HEK293 (cell line): ENCODE measurements around the gene DCBLD2.

Experiments
- CTCF ChIA-PET: fragments of 350-600 bp; formaldehyde crosslinking; extraction: SDS; loops from one replicate; lab custom pipeline; 2021; ENCODE audit warnings: antibody characterized with exemption; lab: Yijun Ruan, JAX
- POLR2A ChIA-PET: fragments of 300-600 bp; formaldehyde crosslinking; extraction: SDS; loops from one replicate; lab custom pipeline; 2020; ENCODE audit warnings: antibody characterized with exemption, inconsistent platforms; lab: Yijun Ruan, JAX
- H3K27ac ChIP-seq: fragments of 200-500 bp; sonication (Bioruptor generic); 2 replicates; pipeline ENCODE4 v1.5.1; 2014; ENCODE audit warnings: low read depth, low read length, control low read depth, inconsistent platforms; ENCODE audit errors: extremely low read depth
- H3K36me3 ChIP-seq, 2 experiments: fragments of 200-500 bp in 1 of 2; sonication (Bioruptor generic) in 1 of 2; 1 replicate in 1 of 2; 2 replicates in 1 of 2; pipeline ENCODE4 v1.5.1; 2014 to 2017; ENCODE audit warnings: inconsistent platforms in 2 of 2, low read length in 2 of 2; ENCODE audit not compliant: control insufficient read depth in 2 of 2, insufficient read depth in 1 of 2
- H3K4me1 ChIP-seq: fragments of 200-500 bp; sonication (Bioruptor generic); 2 replicates; pipeline ENCODE4 v1.5.1; 2014; ENCODE audit warnings: mild to moderate bottlenecking, low read length, inconsistent platforms; ENCODE audit not compliant: control insufficient read depth, insufficient read depth
- H3K4me3 ChIP-seq: 2 replicates; pipeline ENCODE4 v1.5.1; 2011; ENCODE audit warnings: low read depth, mild to moderate bottlenecking, control low read depth, low read length, moderate library complexity
- H3K9me3 ChIP-seq: fragments of 200-500 bp; sonication (Bioruptor generic); 2 replicates; pipeline ENCODE4 v1.5.1; 2014; ENCODE audit warnings: low read depth, low read length, inconsistent platforms; ENCODE audit not compliant: control insufficient read depth, insufficient read depth
- GLI4 ChIP-seq: fragments of 450-650 bp; formaldehyde crosslinking; IDR thresholded peaks from 2 replicates; pipeline ENCODE4 v1.5.1; 2016; ENCODE audit warnings: missing biosample characterization, missing genetic modification characterization
- KLF10 ChIP-seq: fragments of 450-650 bp; IDR thresholded peaks from 2 replicates; pipeline ENCODE4 v1.5.1; 2018; ENCODE audit warnings: missing biosample characterization, mild to moderate bottlenecking, missing genetic modification characterization
- KLF7 ChIP-seq: fragments of 450-650 bp; formaldehyde crosslinking; IDR thresholded peaks from 2 replicates; pipeline ENCODE4 v1.5.1; 2016; ENCODE audit warnings: missing biosample characterization, missing genetic modification characterization, borderline replicate concordance
- MZF1 ChIP-seq: fragments of 450-650 bp; formaldehyde crosslinking; IDR thresholded peaks from 2 replicates; pipeline ENCODE4 v1.5.1; 2017; ENCODE audit warnings: missing biosample characterization, missing genetic modification characterization, borderline replicate concordance
- WT1 ChIP-seq: fragments of 450-650 bp; formaldehyde crosslinking; IDR thresholded peaks from 2 replicates; pipeline ENCODE4 v1.5.1; 2016; ENCODE audit warnings: missing biosample characterization, missing genetic modification characterization
- ZFP41 ChIP-seq: fragments of 450-650 bp; formaldehyde crosslinking; IDR thresholded peaks from 2 replicates; pipeline ENCODE4 v1.5.1; 2016; ENCODE audit warnings: missing biosample characterization, missing genetic modification characterization, borderline replicate concordance
- ZNF114 ChIP-seq: fragments of 450-650 bp; formaldehyde crosslinking; IDR thresholded peaks from 2 replicates; pipeline ENCODE4 v1.5.0; 2017; ENCODE audit warnings: missing biosample characterization, missing genetic modification characterization
- ZNF132 ChIP-seq: fragments of 450-650 bp; formaldehyde crosslinking; IDR thresholded peaks from 2 replicates; pipeline ENCODE4 v1.5.1; 2017; ENCODE audit warnings: missing biosample characterization, missing genetic modification characterization, borderline replicate concordance
- ZNF138 ChIP-seq: fragments of 450-650 bp; formaldehyde crosslinking; IDR thresholded peaks from 2 replicates; pipeline ENCODE4 v1.5.1; 2016; ENCODE audit warnings: missing biosample characterization, missing genetic modification characterization, borderline replicate concordance
- ZNF214 ChIP-seq: fragments of 450-650 bp; formaldehyde crosslinking; IDR thresholded peaks from 2 replicates; pipeline ENCODE4 v1.5.1; 2017; ENCODE audit warnings: missing biosample characterization, mild to moderate bottlenecking, missing genetic modification characterization, borderline replicate concordance
- ZNF335 ChIP-seq: fragments of 450-650 bp; formaldehyde crosslinking; conservative IDR thresholded peaks from 2 replicates; pipeline ENCODE4 v1.5.1; 2016; ENCODE audit warnings: missing biosample characterization, missing genetic modification characterization
- ZNF433 ChIP-seq: fragments of 450-650 bp; formaldehyde crosslinking; IDR thresholded peaks from 2 replicates; pipeline ENCODE4 v1.5.1; 2016; ENCODE audit warnings: missing biosample characterization, missing genetic modification characterization, low read depth
- ZNF514 ChIP-seq: fragments of 450-650 bp; formaldehyde crosslinking; IDR thresholded peaks from 2 replicates; pipeline ENCODE4 v1.5.1; 2016; ENCODE audit warnings: missing biosample characterization, missing genetic modification characterization
- ZNF610 ChIP-seq: fragments of 450-650 bp; formaldehyde crosslinking; IDR thresholded peaks from 2 replicates; pipeline ENCODE4 v1.5.1; 2016; ENCODE audit warnings: missing biosample characterization, missing genetic modification characterization, borderline replicate concordance
- ZNF747 ChIP-seq: fragments of 450-650 bp; formaldehyde crosslinking; IDR thresholded peaks from 2 replicates; pipeline ENCODE4 v1.5.1; 2016; ENCODE audit warnings: missing biosample characterization, missing genetic modification characterization
- TF ChIP-seq, protein P1 (sequence below): fragments of 450-650 bp; formaldehyde crosslinking; IDR thresholded peaks from 2 replicates; pipeline ENCODE4 v1.5.1; 2016; ENCODE audit warnings: missing biosample characterization, missing genetic modification characterization
- TF ChIP-seq, protein P2 (sequence below): fragments of 450-650 bp; formaldehyde crosslinking; IDR thresholded peaks from 2 replicates; pipeline ENCODE4 v1.5.1; 2016; ENCODE audit warnings: missing biosample characterization, missing genetic modification characterization
- TF ChIP-seq, protein P3 (sequence below): fragments of 450-650 bp; formaldehyde crosslinking; IDR thresholded peaks from 2 replicates; pipeline ENCODE4 v1.5.1; 2016; ENCODE audit warnings: missing biosample characterization, missing genetic modification characterization
- TF ChIP-seq, protein P4 (sequence below): fragments of 450-650 bp; formaldehyde crosslinking; IDR thresholded peaks from 2 replicates; pipeline ENCODE4 v1.5.1; 2016; ENCODE audit warnings: missing biosample characterization, missing genetic modification characterization, low read depth
- TF ChIP-seq, protein P5 (sequence below): fragments of 450-650 bp; IDR thresholded peaks from 2 replicates; pipeline ENCODE4 v1.5.1; 2018; ENCODE audit warnings: missing biosample characterization, mild to moderate bottlenecking, missing genetic modification characterization
- TF ChIP-seq, protein P6 (sequence below): fragments of 450-650 bp; formaldehyde crosslinking; IDR thresholded peaks from 2 replicates; pipeline ENCODE4 v1.5.1; 2016; ENCODE audit warnings: missing biosample characterization, missing genetic modification characterization
- TF ChIP-seq, protein P7 (sequence below): fragments of 450-650 bp; formaldehyde crosslinking; IDR thresholded peaks from 2 replicates; pipeline ENCODE4 v1.5.0; 2017; ENCODE audit warnings: missing biosample characterization, missing genetic modification characterization, borderline replicate concordance

Gene DCBLD2

DNA sequence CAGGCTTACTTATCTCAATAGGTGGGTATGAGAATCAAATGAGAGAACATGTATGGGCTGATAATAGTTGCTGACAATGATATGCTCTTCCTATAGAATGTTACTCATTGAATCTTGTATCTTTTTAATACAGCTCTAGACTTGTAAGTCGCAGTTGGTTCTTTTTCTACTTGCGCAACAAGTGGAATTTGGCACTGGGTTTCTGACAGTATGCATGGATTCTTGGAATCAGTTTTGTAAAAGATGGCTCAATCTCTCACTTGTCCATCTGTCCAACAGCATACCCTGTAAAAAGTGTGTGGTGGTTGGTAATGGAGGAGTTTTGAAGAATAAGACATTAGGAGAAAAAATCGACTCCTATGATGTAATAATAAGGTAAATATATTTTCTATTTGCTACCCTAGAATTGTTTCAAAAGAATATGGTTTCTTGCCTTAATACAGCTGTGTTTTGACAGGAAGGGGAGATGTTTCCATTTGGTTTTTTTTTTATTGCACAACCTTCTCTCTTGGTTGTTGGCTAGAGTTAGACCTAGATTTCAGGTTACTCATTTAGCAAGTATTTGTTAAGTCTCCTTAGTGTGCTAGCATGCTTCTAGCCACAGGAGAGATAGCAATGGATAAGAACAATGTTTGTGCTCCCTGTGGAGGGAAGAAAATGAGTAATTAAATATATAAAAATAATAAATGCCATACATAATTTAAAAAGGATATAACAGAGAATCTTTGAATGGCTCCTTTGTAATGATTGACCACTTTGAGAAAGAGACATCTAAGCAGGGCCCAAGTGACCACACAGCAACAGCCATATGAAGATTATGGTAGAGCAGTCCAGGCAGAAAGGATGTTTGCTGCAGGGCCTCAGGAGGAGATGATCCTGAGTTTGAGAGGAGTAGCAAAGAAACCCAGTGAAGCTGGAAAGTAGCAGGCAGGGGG is 116.6 kb downstream of the DCBLD2 start:
- POLR2A ChIA-PET: interaction anchor here (0.6 kb wide), 1 partner anchor 45 kb away, joined by 5 read pairs; no protein-coding TSS in a partner anchor
- H3K36me3 ChIP-seq: peaks cover 0 to 26% of the 10 kb centered on the region in 2 experiments; a peak in 1 of 3 replicates
- H3K4me3 ChIP-seq: no peak overlapping the region
- H3K9me3 ChIP-seq: no peaks in the 10 kb centered on the region
- H3K27ac ChIP-seq: no peak overlapping the region
- TF ChIP-seq ZNF433 (tag by site-specific recombination): no peak
- no peak for TF ChIP-seq ZNF335 (tag by site-specific recombination)
- TF ChIP-seq, protein P1, sequence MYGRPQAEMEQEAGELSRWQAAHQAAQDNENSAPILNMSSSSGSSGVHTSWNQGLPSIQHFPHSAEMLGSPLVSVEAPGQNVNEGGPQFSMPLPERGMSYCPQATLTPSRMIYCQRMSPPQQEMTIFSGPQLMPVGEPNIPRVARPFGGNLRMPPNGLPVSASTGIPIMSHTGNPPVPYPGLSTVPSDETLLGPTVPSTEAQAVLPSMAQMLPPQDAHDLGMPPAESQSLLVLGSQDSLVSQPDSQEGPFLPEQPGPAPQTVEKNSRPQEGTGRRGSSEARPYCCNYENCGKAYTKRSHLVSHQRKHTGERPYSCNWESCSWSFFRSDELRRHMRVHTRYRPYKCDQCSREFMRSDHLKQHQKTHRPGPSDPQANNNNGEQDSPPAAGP: no peak
- no peak for TF ChIP-seq ZNF514 (tag by site-specific recombination)
- TF ChIP-seq WT1 (tag by site-specific recombination): no peak
- no peak for TF ChIP-seq ZFP41
- no peak for TF ChIP-seq ZNF114 (tag by site-specific recombination)
- TF ChIP-seq ZNF214: no peak
- no peak for TF ChIP-seq ZNF610 (tag by site-specific recombination)
- TF ChIP-seq KLF10 (tag by site-specific recombination): no peak
- TF ChIP-seq ZNF747 (tag by site-specific recombination): no peak
- TF ChIP-seq, protein P2, sequence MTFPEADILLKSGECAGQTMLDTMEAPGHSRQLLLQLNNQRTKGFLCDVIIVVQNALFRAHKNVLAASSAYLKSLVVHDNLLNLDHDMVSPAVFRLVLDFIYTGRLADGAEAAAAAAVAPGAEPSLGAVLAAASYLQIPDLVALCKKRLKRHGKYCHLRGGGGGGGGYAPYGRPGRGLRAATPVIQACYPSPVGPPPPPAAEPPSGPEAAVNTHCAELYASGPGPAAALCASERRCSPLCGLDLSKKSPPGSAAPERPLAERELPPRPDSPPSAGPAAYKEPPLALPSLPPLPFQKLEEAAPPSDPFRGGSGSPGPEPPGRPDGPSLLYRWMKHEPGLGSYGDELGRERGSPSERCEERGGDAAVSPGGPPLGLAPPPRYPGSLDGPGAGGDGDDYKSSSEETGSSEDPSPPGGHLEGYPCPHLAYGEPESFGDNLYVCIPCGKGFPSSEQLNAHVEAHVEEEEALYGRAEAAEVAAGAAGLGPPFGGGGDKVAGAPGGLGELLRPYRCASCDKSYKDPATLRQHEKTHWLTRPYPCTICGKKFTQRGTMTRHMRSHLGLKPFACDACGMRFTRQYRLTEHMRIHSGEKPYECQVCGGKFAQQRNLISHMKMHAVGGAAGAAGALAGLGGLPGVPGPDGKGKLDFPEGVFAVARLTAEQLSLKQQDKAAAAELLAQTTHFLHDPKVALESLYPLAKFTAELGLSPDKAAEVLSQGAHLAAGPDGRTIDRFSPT (tag by site-specific recombination): no peak
- no peak for TF ChIP-seq GLI4 (tag by site-specific recombination)
- no peak for TF ChIP-seq MZF1 (tag by site-specific recombination)
- TF ChIP-seq, all 188 proteins: peak for 0
- no peaks in the 10 kb centered on the region for H3K4me1 ChIP-seq
- CTCF ChIA-PET: no interaction called here

DNA sequence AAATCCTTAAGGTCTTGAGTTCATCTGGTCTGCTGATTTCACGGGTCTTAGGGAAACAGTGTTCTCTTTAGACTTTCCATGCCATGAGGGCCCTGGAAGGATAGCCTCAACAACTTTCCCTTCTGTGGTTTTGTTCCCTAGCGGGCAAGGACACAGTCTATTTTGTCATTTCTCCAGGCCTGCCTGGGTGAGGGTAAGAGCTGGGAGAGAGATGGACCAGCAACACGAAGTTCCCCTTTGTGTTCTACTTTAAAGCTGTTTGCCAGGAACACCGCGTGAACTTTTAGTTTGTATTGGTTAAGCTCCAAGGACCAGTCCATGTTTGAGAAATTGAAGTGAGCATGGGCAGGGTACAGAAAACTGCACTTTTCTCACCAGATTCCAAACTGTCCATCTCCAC is 117.5 kb downstream of the DCBLD2 start:
- no peak overlapping the region for H3K27ac ChIP-seq
- CTCF ChIA-PET: interaction anchor here (0.5 kb wide), 2 partner anchors 16 to 83 kb away, joined by 3 to 5 read pairs; no protein-coding TSS in a partner anchor
- H3K4me1 ChIP-seq: no peaks in the 10 kb centered on the region
- peaks cover 0 to 35% of the 10 kb centered on the region in 2 experiments; a peak in 1 of 3 replicates for H3K36me3 ChIP-seq
- no peak overlapping the region for H3K4me3 ChIP-seq
- H3K9me3 ChIP-seq: no peaks in the 10 kb centered on the region
- POLR2A ChIA-PET: interaction anchor here (0.6 kb wide), 1 partner anchor 44 kb away, joined by 5 read pairs; no protein-coding TSS in a partner anchor
- TF ChIP-seq ZNF132 (tag by site-specific recombination) (no peak), KLF7 (no peak), ZNF138 (tag by site-specific recombination) (no peak), ZNF114 (tag by site-specific recombination) (no peak)
- TF ChIP-seq, protein P3, sequence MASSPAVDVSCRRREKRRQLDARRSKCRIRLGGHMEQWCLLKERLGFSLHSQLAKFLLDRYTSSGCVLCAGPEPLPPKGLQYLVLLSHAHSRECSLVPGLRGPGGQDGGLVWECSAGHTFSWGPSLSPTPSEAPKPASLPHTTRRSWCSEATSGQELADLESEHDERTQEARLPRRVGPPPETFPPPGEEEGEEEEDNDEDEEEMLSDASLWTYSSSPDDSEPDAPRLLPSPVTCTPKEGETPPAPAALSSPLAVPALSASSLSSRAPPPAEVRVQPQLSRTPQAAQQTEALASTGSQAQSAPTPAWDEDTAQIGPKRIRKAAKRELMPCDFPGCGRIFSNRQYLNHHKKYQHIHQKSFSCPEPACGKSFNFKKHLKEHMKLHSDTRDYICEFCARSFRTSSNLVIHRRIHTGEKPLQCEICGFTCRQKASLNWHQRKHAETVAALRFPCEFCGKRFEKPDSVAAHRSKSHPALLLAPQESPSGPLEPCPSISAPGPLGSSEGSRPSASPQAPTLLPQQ (tag by site-specific recombination): no peak
- TF ChIP-seq, protein P4, sequence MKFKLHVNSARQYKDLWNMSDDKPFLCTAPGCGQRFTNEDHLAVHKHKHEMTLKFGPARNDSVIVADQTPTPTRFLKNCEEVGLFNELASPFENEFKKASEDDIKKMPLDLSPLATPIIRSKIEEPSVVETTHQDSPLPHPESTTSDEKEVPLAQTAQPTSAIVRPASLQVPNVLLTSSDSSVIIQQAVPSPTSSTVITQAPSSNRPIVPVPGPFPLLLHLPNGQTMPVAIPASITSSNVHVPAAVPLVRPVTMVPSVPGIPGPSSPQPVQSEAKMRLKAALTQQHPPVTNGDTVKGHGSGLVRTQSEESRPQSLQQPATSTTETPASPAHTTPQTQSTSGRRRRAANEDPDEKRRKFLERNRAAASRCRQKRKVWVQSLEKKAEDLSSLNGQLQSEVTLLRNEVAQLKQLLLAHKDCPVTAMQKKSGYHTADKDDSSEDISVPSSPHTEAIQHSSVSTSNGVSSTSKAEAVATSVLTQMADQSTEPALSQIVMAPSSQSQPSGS (tag by site-specific recombination): no peak
- TF ChIP-seq, protein P5, sequence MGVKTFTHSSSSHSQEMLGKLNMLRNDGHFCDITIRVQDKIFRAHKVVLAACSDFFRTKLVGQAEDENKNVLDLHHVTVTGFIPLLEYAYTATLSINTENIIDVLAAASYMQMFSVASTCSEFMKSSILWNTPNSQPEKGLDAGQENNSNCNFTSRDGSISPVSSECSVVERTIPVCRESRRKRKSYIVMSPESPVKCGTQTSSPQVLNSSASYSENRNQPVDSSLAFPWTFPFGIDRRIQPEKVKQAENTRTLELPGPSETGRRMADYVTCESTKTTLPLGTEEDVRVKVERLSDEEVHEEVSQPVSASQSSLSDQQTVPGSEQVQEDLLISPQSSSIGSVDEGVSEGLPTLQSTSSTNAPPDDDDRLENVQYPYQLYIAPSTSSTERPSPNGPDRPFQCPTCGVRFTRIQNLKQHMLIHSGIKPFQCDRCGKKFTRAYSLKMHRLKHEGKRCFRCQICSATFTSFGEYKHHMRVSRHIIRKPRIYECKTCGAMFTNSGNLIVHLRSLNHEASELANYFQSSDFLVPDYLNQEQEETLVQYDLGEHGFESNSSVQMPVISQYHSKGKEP (tag by site-specific recombination): no peak
- TF ChIP-seq, protein P6, sequence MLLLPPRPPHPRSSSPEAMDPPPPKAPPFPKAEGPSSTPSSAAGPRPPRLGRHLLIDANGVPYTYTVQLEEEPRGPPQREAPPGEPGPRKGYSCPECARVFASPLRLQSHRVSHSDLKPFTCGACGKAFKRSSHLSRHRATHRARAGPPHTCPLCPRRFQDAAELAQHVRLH (tag by site-specific recombination): no peak
- TF ChIP-seq, protein P7, sequence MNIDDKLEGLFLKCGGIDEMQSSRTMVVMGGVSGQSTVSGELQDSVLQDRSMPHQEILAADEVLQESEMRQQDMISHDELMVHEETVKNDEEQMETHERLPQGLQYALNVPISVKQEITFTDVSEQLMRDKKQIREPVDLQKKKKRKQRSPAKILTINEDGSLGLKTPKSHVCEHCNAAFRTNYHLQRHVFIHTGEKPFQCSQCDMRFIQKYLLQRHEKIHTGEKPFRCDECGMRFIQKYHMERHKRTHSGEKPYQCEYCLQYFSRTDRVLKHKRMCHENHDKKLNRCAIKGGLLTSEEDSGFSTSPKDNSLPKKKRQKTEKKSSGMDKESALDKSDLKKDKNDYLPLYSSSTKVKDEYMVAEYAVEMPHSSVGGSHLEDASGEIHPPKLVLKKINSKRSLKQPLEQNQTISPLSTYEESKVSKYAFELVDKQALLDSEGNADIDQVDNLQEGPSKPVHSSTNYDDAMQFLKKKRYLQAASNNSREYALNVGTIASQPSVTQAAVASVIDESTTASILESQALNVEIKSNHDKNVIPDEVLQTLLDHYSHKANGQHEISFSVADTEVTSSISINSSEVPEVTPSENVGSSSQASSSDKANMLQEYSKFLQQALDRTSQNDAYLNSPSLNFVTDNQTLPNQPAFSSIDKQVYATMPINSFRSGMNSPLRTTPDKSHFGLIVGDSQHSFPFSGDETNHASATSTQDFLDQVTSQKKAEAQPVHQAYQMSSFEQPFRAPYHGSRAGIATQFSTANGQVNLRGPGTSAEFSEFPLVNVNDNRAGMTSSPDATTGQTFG (tag by site-specific recombination): no peak
